ENCODE measurements around the gene MTUS2.

DNA sequence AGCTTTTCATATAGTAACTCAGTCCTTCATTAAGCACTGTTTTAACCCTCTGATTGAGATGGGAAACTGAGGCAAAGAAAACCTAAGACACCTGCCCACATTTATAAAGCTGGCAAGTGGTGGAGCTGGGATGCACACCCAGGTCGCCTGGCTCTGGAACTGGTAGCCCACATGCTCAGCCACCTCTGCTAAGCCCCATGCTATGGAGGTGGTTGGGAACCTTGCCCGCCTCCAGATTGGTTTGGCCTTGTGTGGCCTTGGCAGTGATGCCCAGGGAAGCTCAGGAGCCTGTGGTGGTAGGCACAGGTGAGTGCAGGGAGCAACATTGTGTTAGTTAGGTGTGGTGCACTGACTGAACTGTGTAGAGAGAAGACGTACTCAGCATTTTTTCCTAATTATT is 370.2 kb downstream of the MTUS2 start:
- TF ChIP-seq, protein P1, sequence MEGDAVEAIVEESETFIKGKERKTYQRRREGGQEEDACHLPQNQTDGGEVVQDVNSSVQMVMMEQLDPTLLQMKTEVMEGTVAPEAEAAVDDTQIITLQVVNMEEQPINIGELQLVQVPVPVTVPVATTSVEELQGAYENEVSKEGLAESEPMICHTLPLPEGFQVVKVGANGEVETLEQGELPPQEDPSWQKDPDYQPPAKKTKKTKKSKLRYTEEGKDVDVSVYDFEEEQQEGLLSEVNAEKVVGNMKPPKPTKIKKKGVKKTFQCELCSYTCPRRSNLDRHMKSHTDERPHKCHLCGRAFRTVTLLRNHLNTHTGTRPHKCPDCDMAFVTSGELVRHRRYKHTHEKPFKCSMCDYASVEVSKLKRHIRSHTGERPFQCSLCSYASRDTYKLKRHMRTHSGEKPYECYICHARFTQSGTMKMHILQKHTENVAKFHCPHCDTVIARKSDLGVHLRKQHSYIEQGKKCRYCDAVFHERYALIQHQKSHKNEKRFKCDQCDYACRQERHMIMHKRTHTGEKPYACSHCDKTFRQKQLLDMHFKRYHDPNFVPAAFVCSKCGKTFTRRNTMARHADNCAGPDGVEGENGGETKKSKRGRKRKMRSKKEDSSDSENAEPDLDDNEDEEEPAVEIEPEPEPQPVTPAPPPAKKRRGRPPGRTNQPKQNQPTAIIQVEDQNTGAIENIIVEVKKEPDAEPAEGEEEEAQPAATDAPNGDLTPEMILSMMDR (IDR thresholded peaks at IDR 0.05), result no peak
- TF ChIP-seq POLR2A (IDR thresholded peaks at IDR 0.05), result no peak

Measured in body of pancreas (tissue), 4 donors.